ENCODE results near the gene NRIP1.

NRIP1 gene

GRCh38 chr21:15007716-15008296, 57.0 kb downstream of the NRIP1 start:
- no peak for DNase-seq (ENCODE audit: low read depth in 2 of 2)

DNA sequence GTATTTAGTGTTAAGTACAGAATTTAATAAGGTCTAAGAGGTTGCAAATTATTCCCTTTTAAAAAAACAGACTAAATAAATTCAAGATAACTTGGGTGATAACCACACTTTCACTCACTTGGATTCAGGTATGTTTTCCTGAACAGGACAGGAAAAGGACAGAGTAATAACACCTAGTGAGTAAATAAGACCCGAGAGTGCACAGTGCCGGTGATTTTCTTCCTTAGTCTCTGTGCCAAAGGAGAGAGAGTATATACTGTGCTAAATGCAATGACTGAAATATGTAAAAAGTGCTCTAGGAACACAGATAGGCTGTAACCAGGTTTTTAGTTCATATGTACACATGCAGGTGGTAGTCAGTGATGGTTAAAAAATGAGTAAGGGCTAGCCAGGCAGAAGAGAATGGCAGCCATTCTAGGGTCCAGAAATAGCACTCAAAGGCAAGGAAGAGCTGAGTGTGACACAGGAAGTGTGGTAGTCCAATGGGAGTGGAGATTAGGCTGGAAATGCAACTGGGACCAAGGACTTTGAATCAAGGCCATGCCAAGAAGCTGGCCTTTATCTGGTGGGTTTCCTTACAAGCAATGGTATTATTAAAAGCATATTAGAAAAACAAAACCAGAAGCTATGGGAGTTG, 58.1 kb downstream of the NRIP1 start:
- DNase-seq (ENCODE audit: low read depth in 2 of 2): no peak

GRCh38 chr21:15005391-15005790, 59.4 kb downstream of the NRIP1 start:
- DNase-seq (ENCODE audit: low read depth in 2 of 2): no peak

GRCh38 chr21:15004721-15005370, 60.0 kb downstream of the NRIP1 start:
- DNase-seq (ENCODE audit: low read depth in 2 of 2): no peak

DNA sequence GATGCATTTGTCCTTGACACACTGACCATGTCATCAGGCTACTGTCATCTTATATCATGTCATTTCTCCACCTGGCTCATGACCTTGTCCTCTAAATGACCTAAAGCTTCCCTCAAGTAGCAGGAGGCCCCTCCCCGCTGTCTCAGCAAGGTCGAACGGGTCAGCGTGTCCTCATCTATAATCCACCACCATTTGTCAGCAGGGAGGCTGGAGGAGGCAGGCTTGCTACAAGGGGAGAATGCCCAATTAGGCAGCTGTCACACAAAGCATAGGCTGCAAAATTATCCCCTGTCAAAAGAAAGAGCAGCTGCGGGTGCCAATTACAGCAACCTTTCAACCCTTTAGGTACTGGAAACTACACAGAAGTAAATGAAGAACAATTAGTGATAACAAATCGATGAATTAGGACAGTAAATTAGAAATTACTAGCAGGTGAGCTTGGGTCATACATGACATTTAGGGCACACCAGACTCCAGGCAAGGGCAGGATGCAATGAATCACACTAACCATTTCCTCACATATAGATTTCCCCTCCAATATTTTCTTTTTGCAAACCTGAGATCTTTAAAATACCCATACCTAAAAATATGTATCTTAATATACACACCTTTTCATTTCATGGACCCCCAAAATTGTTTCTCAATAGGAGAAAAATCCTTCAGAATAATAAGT, 61.2 kb downstream of the NRIP1 start:
- DNase-seq (ENCODE audit: low read depth in 2 of 2): no peak

- no peak for DNase-seq (ENCODE audit: low read depth in 2 of 2)
Observed at GRCh38 chr21:15001857-15002606, 62.8 kb downstream of the NRIP1 start.

GRCh38 chr21:15001113-15001512, 63.7 kb downstream of the NRIP1 start:
- DNase-seq (ENCODE audit: low read depth in 2 of 2): no peak

GRCh38 chr21:15000081-15000480, 64.7 kb downstream of the NRIP1 start:
- no peak for DNase-seq (ENCODE audit: low read depth in 2 of 2)

- no peak for DNase-seq (ENCODE audit: low read depth in 2 of 2)
Observed at GRCh38 chr21:14998784-14999183, 66.0 kb downstream of the NRIP1 start.

DNA sequence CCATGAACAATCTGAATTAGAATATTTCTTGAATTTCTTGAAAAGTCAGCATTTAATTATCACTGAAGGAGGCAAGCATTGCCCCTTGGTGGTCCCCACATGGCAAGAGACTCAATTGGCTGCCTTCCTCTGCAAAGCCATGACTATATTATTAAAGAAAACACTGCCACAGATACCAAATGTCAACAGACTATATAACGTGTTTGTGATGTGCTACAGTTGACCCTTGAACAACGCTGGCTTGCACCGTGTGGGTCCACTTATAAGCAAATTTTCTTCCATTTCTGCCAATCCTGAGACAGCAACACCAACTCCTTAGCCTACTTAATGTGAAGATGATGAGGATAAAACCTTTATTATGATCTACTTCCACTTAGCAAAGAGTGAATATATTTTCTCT, 66.5 kb downstream of the NRIP1 start:
- DNase-seq (ENCODE audit: low read depth in 2 of 2): no peak

GRCh38 chr21:14995695-14996490, 68.9 kb downstream of the NRIP1 start:
- DNase-seq (ENCODE audit: low read depth in 2 of 2): no peak

GRCh38 chr21:14995226-14995625, 69.6 kb downstream of the NRIP1 start:
- DNase-seq (ENCODE audit: low read depth in 2 of 2): no peak

GRCh38 chr21:14993115-14993514, 71.7 kb downstream of the NRIP1 start:
- no peak for DNase-seq (ENCODE audit: low read depth in 2 of 2)

- no peak for DNase-seq (ENCODE audit: low read depth in 2 of 2)
Observed at GRCh38 chr21:14991957-14992356, 72.8 kb downstream of the NRIP1 start.

GRCh38 chr21:14989359-14989758, 75.4 kb downstream of the NRIP1 start:
- no peak for DNase-seq (ENCODE audit: low read depth in 2 of 2)

DNA sequence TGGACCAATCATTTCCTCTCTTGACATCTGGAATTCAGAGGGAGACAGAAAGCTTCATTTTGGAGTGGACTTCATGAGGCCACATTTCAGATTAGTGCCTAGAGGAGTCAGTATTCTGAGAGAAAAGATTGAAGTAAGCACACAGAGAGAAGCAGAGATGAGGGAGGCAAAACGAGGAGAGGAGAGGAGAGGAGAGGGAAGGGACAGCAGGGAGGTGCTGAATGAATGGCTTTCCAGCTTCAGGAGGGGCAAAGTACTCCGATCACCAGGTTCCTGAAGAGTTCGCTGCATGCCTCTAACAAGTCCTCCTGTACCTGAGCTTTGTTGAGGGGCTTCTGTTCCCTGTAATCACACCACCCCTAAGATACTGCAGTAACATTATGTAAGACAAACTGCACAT, 76.0 kb downstream of the NRIP1 start:
- no peak for DNase-seq (ENCODE audit: low read depth in 2 of 2)

DNA sequence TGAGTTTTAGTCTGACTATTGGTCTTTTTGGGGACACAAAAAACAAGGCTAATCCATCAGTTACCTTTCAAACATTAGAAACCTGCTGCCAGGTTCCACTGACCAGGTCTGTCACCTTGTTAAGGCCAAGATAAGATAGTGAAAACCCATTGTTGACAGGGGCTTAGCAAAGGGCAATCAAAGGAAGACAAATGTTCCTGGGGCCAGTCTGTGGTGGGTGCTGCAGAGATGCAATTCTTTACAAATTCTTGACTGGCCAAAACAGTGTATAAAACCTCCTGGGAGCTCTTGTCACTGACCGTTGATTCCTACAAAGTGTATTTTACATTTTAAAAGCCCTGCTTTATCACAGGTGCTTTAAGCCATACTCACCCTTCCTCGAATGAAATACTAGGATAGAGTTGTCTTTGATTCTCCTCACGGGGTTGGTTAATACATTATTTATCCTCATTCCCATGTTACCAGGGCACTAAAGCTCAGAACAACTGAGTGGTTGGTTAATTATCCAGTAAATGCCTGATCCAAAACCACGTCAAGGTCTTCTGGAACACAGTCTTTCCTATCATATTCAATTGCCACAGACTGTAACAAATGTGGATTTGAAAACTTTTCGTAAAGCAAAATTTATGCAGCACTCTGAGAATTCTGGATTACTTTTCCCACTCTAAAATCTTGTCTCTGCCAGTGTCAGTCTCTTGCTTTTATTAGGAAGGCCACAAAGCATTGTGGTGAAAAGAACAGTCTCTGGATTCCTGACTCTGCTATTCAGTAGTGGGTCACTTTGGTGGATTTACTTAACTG, 77.2 kb downstream of the NRIP1 start:
- no peak for DNase-seq (ENCODE audit: low read depth in 2 of 2)

GRCh38 chr21:14985306-14985705, 79.5 kb downstream of the NRIP1 start:
- no peak for DNase-seq (ENCODE audit: low read depth in 2 of 2)

- DNase-seq (ENCODE audit: low read depth in 2 of 2): no peak
Observed at GRCh38 chr21:14982336-14982735, 82.5 kb downstream of the NRIP1 start.

DNA sequence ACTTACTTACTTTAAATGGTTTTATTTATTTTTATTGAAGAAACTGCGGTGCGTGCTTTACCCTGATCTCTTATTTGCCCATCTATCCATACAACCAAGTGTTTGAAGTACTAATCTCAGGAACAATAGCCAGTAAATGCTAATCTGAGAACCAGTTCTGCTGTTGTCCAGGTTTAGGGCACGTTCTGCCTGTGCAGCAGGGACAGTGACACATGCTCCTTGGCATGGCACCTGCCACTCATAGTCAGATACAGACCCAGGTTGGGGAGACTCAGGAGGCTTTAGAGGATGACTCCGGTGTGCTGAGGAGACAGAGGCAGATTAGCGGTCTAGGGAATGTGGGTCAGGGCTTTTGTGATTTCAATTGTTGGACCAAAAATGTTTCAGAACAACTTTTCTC, 83.6 kb downstream of the NRIP1 start:
- no peak for DNase-seq (ENCODE audit: low read depth in 2 of 2)

- no peak for DNase-seq (ENCODE audit: low read depth in 2 of 2)
Observed at GRCh38 chr21:14979264-14979663, 85.5 kb downstream of the NRIP1 start.

All from stimulated activated CD8-positive, alpha-beta memory T cell treated with anti-CD3 and anti-CD28 coated beads, Interleukin-7, amount 100 ng/mL, for 1 hour (primary cell).